Keratinocyte (primary cell): Measurements from ENCODE around the gene MMUT. TPM values are rescaled to one million over a fixed set of nuclear protein-coding genes. Genes with fewer than 3 reads are reported as not detected.

Source experiments
- DNase-seq: peaks from one replicate; pipeline ENCODE4 v3.0.0-alpha.2; 2011; ENCODE audit warnings: low read depth, missing footprints, low spot score
- FAIRE-seq: peaks from 2 replicates; lab custom pipeline; 2011; peaks lifted over from hg19 to GRCh38; lab: Jason Lieb, UNC
- H2AFZ ChIP-seq: 2 replicates; pipeline ENCODE4 v1.6.0; 2012; ENCODE audit warnings: low read length, control low read depth, inconsistent platforms; ENCODE audit not compliant: control insufficient read depth
- H3K27ac ChIP-seq: 2 replicates; pipeline ENCODE4 v1.5.1; 2011; ENCODE audit warnings: low read length; ENCODE audit not compliant: control insufficient read depth, insufficient read depth
- H3K27me3 ChIP-seq: 3 replicates; pipeline ENCODE4 v1.6.0; 2011; ENCODE audit warnings: low read length; ENCODE audit not compliant: control insufficient read depth, insufficient read depth; ENCODE audit errors: extremely low read depth
- H3K36me3 ChIP-seq, 2 experiments: 2 replicates in 1 of 2; 3 replicates in 1 of 2; pipeline ENCODE4 v1.5.1; 2011; ENCODE audit warnings: low read length in 2 of 2, mild to moderate bottlenecking in 1 of 2; ENCODE audit not compliant: control insufficient read depth in 2 of 2, insufficient read depth in 2 of 2; ENCODE audit errors: extremely low read depth in 1 of 2
- H3K4me1 ChIP-seq: 3 replicates; pipeline ENCODE4 v1.5.1; 2011; ENCODE audit warnings: low read length; ENCODE audit not compliant: control insufficient read depth, insufficient read depth; ENCODE audit errors: extremely low read depth
- H3K4me2 ChIP-seq: 3 replicates; pipeline ENCODE4 v1.6.0; 2011; ENCODE audit warnings: low read depth, low read length; ENCODE audit not compliant: control insufficient read depth, insufficient read depth; ENCODE audit errors: extremely low read depth
- H3K4me3 ChIP-seq, 3 experiments: fragments of 200-600 bp in 1 of 3; sonication (generic) in 1 of 3; 2 replicates in 2 of 3; 3 replicates in 1 of 3; pipeline ENCODE4 v1.5.1; 2011 to 2016; ENCODE audit warnings: low read length in 3 of 3, mild to moderate bottlenecking in 3 of 3, control low read depth in 2 of 3, inconsistent platforms in 1 of 3, low read depth in 1 of 3, mixed read lengths in 1 of 3, mixed run types in 1 of 3, moderate library complexity in 1 of 3; ENCODE audit not compliant: control insufficient read depth in 2 of 3, insufficient read depth in 2 of 3; ENCODE audit errors: extremely low read depth in 1 of 3
- H3K79me2 ChIP-seq: 2 replicates; pipeline ENCODE4 v1.6.0; 2012; ENCODE audit warnings: low read length; ENCODE audit not compliant: control insufficient read depth, insufficient read depth
- H3K9ac ChIP-seq: 3 replicates; pipeline ENCODE4 v1.6.0; 2011; ENCODE audit warnings: low read length; ENCODE audit not compliant: control insufficient read depth, insufficient read depth; ENCODE audit errors: extremely low read depth
- H3K9me1 ChIP-seq: 3 replicates; pipeline ENCODE4 v1.6.0; 2011; ENCODE audit warnings: low read length; ENCODE audit not compliant: control insufficient read depth, insufficient read depth; ENCODE audit errors: extremely low read depth
- H3K9me3 ChIP-seq: 2 replicates; pipeline ENCODE4 v1.5.1; 2012; ENCODE audit warnings: low read depth, low read length; ENCODE audit not compliant: control insufficient read depth
- H4K20me1 ChIP-seq: 3 replicates; pipeline ENCODE4 v1.6.0; 2011; ENCODE audit warnings: low read length; ENCODE audit not compliant: control insufficient read depth, insufficient read depth; ENCODE audit errors: extremely low read depth
- CTCF ChIP-seq, 3 experiments: IDR thresholded peaks in 1 of 3; conservative IDR thresholded peaks in 1 of 3; optimal IDR thresholded peaks in 1 of 3; 2 replicates in 2 of 3; 3 replicates in 1 of 3; pipeline versions ENCODE3 to v1.5.1; 2011; ENCODE audit warnings: low read length in 3 of 3, mild to moderate bottlenecking in 3 of 3, moderate library complexity in 2 of 3, control low read depth in 1 of 3, inconsistent platforms in 1 of 3; ENCODE audit not compliant: insufficient read depth in 2 of 3; ENCODE audit errors: extremely low read depth in 1 of 3
- EZH2 ChIP-seq: IDR thresholded peaks from one replicate; pipeline ENCODE4 v1.6.1; 2012; ENCODE audit warnings: inconsistent platforms, mild to moderate bottlenecking, low read length, moderate library complexity
- dilution Hi-C: fragments of 300-500 bp; cut with MboI; formaldehyde crosslinking; loops from one replicate; pipeline ENCODE4 v1.7.0; 2020; ENCODE audit warnings: low sequenced_read_pairs; ENCODE audit not compliant: extremely low pct_ligation_motif_present
- polyA plus RNA-seq, 5 experiments: library from polyadenylated mRNA; depleted of rRNA in 3 of 5; stranded (reverse) in 3 of 5; stranded (forward) in 1 of 5; unstranded in 1 of 5; fragments of >200 nt; gene quantifications; 1 replicate in 1 of 5; 2 replicates in 3 of 5; 3 replicates in 1 of 5; pipeline versions ENCODE4 v1.2.1 to v1.2.3, GENCODE V29; 2011 to 2012; ENCODE audit warnings: missing spikeins in 2 of 5, low read depth in 1 of 5, low replicate concordance in 1 of 5

Gene MMUT
- polyA plus RNA-seq, 1 donor (not counting 4 experiments of a cell fraction or from before 2014, with no cell fraction given): 16.5 TPM

- Histone ChIP-seq H3K27ac (no peak overlapping the region), H2AFZ (no peak overlapping the region), H3K36me3 (peaks cover 0 to 3% of the 10 kb centered on the region in 2 experiments), H4K20me1 (no peaks in the 10 kb centered on the region), H3K27me3 (no peaks in the 10 kb centered on the region), H3K9ac (no peak overlapping the region), H3K9me1 (no peaks in the 10 kb centered on the region), H3K79me2 (peaks cover 17% of the 10 kb centered on the region), H3K4me3 (no peak overlapping the region), H3K4me2 (no peak overlapping the region), H3K4me1 (peaks cover 5% of the 10 kb centered on the region), H3K9me3 (no peaks in the 10 kb centered on the region)
- no peak for DNase-seq
- no peak for TF ChIP-seq CTCF (optimal IDR thresholded peaks at IDR 0.05 in 1 of 3, IDR thresholded peaks at IDR 0.05 in 1 of 3, conservative IDR thresholded peaks at IDR 0.05 in 1 of 3; ENCODE audit: extremely low read depth in 1 of 3, insufficient read depth in 2 of 3, low read length in 3 of 3)
- TF ChIP-seq EZH2: no peak
- no peak for FAIRE-seq
- dilution Hi-C loops: no loop called here
These were observed 5.3 kb downstream of the MMUT start for GRCh38 chr6:49457771-49458170.

- Histone ChIP-seq H3K27me3 (no peaks in the 10 kb centered on the region), H3K9me3 (no peaks in the 10 kb centered on the region), H3K4me2 (no peak overlapping the region), H3K9ac (no peak overlapping the region), H2AFZ (no peak overlapping the region), H3K27ac (no peak overlapping the region), H3K79me2 (peaks cover 2% of the 10 kb centered on the region), H3K9me1 (no peaks in the 10 kb centered on the region), H3K4me1 (no peaks in the 10 kb centered on the region), H3K36me3 (peaks cover 0 to 3% of the 10 kb centered on the region in 2 experiments), H4K20me1 (no peaks in the 10 kb centered on the region), H3K4me3 (no peak overlapping the region)
- FAIRE-seq: no peak
- no peak for TF ChIP-seq EZH2
- TF ChIP-seq CTCF (optimal IDR thresholded peaks at IDR 0.05 in 1 of 3, IDR thresholded peaks at IDR 0.05 in 1 of 3, conservative IDR thresholded peaks at IDR 0.05 in 1 of 3; ENCODE audit: extremely low read depth in 1 of 3, insufficient read depth in 2 of 3, low read length in 3 of 3): no peak
- dilution Hi-C loops: no loop called here
- no peak for DNase-seq
These were observed 8.0 kb downstream of the MMUT start for GRCh38 chr6:49454787-49455709.
